T-helper 1 cell treated with Interleukin-12 subunit alpha and Interleukin-12 subunit beta and Interleukin-4 antibody, amounts not matched to agents 30 ng/mL and 1 ng/mL, for 36 hours (primary cell): Measurements from ENCODE around the gene ALDH16A1. TPM values are rescaled to one million over a fixed set of nuclear protein-coding genes. Genes with fewer than 3 reads are reported as not detected.

Experiments used
- intact Hi-C: fragments of 100-400 bp; cut with micrococcal nuclease; formaldehyde crosslinking; loops from one replicate; pipeline ENCODE4 v1.15.1; 2024
- total RNA-seq: library from RNA; stranded (reverse); gene quantifications from 2 replicates; pipeline ENCODE4 v1.2.3, GENCODE V29; 2022

The ALDH16A1 gene
- total RNA-seq, 1 donor from 2014 or later = 34.2 TPM

- intact Hi-C loops = loop anchor here (1.0 to 2.0 kb wide), 5 partner anchors 20 to 172 kb away; no protein-coding TSS in a partner anchor
Measured at GRCh38 chr19:49506575-49507105, 53.6 kb downstream of the ALDH16A1 start.

- intact Hi-C loops = loop anchor here (2.0 kb wide), 1 partner anchor 19 kb away; no protein-coding TSS in a partner anchor
Measured at GRCh38 chr19:49507803-49508494, 54.9 kb downstream of the ALDH16A1 start.

GRCh38 chr19:49512970-49513745 lies 60.1 kb downstream of the ALDH16A1 start:
- intact Hi-C loops = no loop called here

- intact Hi-C loops = no loop called here
Measured at GRCh38 chr19:49513746-49514118, 60.7 kb downstream of the ALDH16A1 start.

- intact Hi-C loops = no loop called here
Measured at GRCh38 chr19:49514151-49514550, 61.1 kb downstream of the ALDH16A1 start.

GRCh38 chr19:49515767-49516166 lies 62.7 kb downstream of the ALDH16A1 start:
- intact Hi-C loops = no loop called here

- intact Hi-C loops = no loop called here
Measured at GRCh38 chr19:49518033-49518432, 65.0 kb downstream of the ALDH16A1 start.

Other genes starting within 250 kb of the ALDH16A1 start
- 5.6 and 5.8 TPM in 2 replicates for gene SLC6A16, start 128.0 kb upstream of the ALDH16A1 start, total RNA-seq
- 229 and 231 TPM in 2 replicates for gene CD37, start 117.8 kb upstream of the ALDH16A1 start, total RNA-seq
- gene TEAD2, start 90.8 kb upstream of the ALDH16A1 start, total RNA-seq = not detected in 2 replicates
- gene DKKL1, start 89.3 kb upstream of the ALDH16A1 start, total RNA-seq = not detected in 2 replicates
- not detected in 2 replicates for gene KASH5, start 65.0 kb upstream of the ALDH16A1 start, total RNA-seq
- not detected in 2 replicates for gene PTH2, start 29.8 kb upstream of the ALDH16A1 start, total RNA-seq
- gene GFY, start 27.8 kb upstream of the ALDH16A1 start, total RNA-seq = not detected in 2 replicates
- gene SLC17A7, start 11.7 kb upstream of the ALDH16A1 start, total RNA-seq = 0.07 and 0.15 TPM in 2 replicates
- 136 TPM in 2 replicates for gene PIH1D1, start 1.4 kb upstream of the ALDH16A1 start, total RNA-seq
- 319 and 325 TPM in 2 replicates for gene FLT3LG, start 21.0 kb downstream of the ALDH16A1 start, total RNA-seq
- 2,098 and 2,177 TPM in 2 replicates for gene RPL13A, start 34.4 kb downstream of the ALDH16A1 start, total RNA-seq
- 1,814 and 1,819 TPM in 2 replicates for gene RPS11, start 43.2 kb downstream of the ALDH16A1 start, total RNA-seq
- 10.1 and 11.0 TPM in 2 replicates for gene FCGRT, start 59.4 kb downstream of the ALDH16A1 start, total RNA-seq
- 1.9 and 2.0 TPM in 2 replicates for gene RCN3, start 74.8 kb downstream of the ALDH16A1 start, total RNA-seq
- gene NOSIP, start 127.3 kb downstream of the ALDH16A1 start, total RNA-seq = 214 and 215 TPM in 2 replicates
- 0.88 and 1.4 TPM in 2 replicates for gene PRRG2, start 128.1 kb downstream of the ALDH16A1 start, total RNA-seq
- gene PRR12, start 138.0 kb downstream of the ALDH16A1 start, total RNA-seq = 41.8 and 42.2 TPM in 2 replicates
- gene RRAS, start 186.9 kb downstream of the ALDH16A1 start, total RNA-seq = 12.0 and 13.0 TPM in 2 replicates
- gene SCAF1, start 189.0 kb downstream of the ALDH16A1 start, total RNA-seq = 72.1 and 73.2 TPM in 2 replicates
- 151 and 158 TPM in 2 replicates for gene IRF3, start 212.6 kb downstream of the ALDH16A1 start, total RNA-seq
- gene BCL2L12, start 212.7 kb downstream of the ALDH16A1 start, total RNA-seq = 58.4 and 62.9 TPM in 2 replicates
- gene PRMT1, start 224.0 kb downstream of the ALDH16A1 start, total RNA-seq = 186 and 189 TPM in 2 replicates
- 3.9 and 4.4 TPM in 2 replicates for gene ADM5, start 236.4 kb downstream of the ALDH16A1 start, total RNA-seq
- gene CPT1C, start 237.9 kb downstream of the ALDH16A1 start, total RNA-seq = 4.3 and 5.1 TPM in 2 replicates